ENCODE data around the gene OR2AG2.

DNA sequence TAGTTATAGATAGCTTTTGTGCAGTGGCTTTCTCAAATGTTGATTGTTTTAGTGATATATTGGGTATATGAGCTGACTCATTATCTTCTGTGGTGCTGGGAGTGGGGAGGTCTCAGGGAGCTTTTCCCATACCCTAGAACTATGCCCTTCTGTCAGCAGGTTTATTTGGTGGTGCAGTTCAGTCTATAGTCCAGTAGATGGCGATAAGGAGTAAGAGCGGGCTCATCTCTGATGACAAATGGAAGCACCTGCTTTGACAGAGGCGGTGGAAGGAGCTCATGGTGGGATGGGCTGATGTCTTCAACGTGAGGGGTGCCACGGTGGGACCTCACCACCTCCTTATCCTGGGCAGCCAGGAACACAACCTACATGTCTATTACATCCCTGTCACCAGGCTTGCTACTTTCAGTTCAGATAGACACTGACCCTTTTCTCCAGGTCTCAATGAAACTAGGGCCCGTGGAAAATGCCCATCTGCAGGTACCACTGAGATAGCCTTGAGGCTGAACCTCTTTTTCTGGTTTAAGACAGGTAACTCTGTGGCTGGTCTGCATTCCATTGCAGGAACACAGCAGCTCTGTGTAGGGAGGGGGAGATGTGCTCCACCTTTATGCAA, 40.7 kb upstream of the OR2AG2 start:
- TF ChIP-seq, protein P1, sequence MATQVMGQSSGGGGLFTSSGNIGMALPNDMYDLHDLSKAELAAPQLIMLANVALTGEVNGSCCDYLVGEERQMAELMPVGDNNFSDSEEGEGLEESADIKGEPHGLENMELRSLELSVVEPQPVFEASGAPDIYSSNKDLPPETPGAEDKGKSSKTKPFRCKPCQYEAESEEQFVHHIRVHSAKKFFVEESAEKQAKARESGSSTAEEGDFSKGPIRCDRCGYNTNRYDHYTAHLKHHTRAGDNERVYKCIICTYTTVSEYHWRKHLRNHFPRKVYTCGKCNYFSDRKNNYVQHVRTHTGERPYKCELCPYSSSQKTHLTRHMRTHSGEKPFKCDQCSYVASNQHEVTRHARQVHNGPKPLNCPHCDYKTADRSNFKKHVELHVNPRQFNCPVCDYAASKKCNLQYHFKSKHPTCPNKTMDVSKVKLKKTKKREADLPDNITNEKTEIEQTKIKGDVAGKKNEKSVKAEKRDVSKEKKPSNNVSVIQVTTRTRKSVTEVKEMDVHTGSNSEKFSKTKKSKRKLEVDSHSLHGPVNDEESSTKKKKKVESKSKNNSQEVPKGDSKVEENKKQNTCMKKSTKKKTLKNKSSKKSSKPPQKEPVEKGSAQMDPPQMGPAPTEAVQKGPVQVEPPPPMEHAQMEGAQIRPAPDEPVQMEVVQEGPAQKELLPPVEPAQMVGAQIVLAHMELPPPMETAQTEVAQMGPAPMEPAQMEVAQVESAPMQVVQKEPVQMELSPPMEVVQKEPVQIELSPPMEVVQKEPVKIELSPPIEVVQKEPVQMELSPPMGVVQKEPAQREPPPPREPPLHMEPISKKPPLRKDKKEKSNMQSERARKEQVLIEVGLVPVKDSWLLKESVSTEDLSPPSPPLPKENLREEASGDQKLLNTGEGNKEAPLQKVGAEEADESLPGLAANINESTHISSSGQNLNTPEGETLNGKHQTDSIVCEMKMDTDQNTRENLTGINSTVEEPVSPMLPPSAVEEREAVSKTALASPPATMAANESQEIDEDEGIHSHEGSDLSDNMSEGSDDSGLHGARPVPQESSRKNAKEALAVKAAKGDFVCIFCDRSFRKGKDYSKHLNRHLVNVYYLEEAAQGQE (IDR thresholded peaks at IDR 0.05; ENCODE audit: insufficient read depth in 1 of 2, low read depth in 2 of 2, low read length in 2 of 2) = no peak
- TF ChIP-seq POLR2AphosphoS5 (IDR thresholded peaks at IDR 0.05; ENCODE audit: low read depth, low read length) (no peak), TAF1 (IDR thresholded peaks at IDR 0.05; ENCODE audit: borderline replicate concordance, insufficient read depth, low read length) (no peak), SIN3A (IDR thresholded peaks at IDR 0.05; ENCODE audit: borderline replicate concordance, insufficient read depth, low read length) (no peak), FOXP2 (optimal IDR thresholded peaks at IDR 0.05; ENCODE audit: borderline replicate concordance, extremely low read depth, extremely low read length, insufficient read depth) (no peak)
